ENCODE data around the gene PNPLA1. TPM values are rescaled to one million over a fixed set of nuclear protein-coding genes. Genes with fewer than 3 reads are reported as not detected.

Gene PNPLA1
- total RNA-seq, 1 donor from 2014 or later: not detected

GRCh38 chr6:36290668-36291620 is 21.1 kb downstream of the PNPLA1 start:
- no peak for TF ChIP-seq EZH2 (IDR thresholded peaks at IDR 0.05)
- TF ChIP-seq CTCF (IDR thresholded peaks at IDR 0.05): no peak
- TF ChIP-seq EZH2phosphoT487 (IDR thresholded peaks at IDR 0.05): no peak
- no peak overlapping the region for H3K4me3 Mint-ChIP-seq
- Histone ChIP-seq H3K4me3 (no peak overlapping the region), H3K9ac (no peak overlapping the region), H3K27me3 (peaks cover 13% of the 10 kb centered on the region), H3K9me3 (ENCODE audit: low read depth) (no peaks in the 10 kb centered on the region), H3K27ac (no peak overlapping the region), H3K36me3 (no peaks in the 10 kb centered on the region), H3K79me2 (ENCODE audit: low read depth) (no peaks in the 10 kb centered on the region), H4K20me1 (ENCODE audit: low read depth) (no peaks in the 10 kb centered on the region), H3K4me1 (no peaks in the 10 kb centered on the region), H3F3A (ENCODE audit: low read depth) (no peaks in the 10 kb centered on the region), H3K4me2 (no peak overlapping the region), H2AFZ (replicated peaks) (no peak overlapping the region)
- H3K4me1 Mint-ChIP-seq: peaks cover under 1% of the 10 kb centered on the region
- no peaks in the 10 kb centered on the region for H3K36me3 Mint-ChIP-seq
- H3K9me3 Mint-ChIP-seq: no peaks in the 10 kb centered on the region
- no peak overlapping the region for H3K27ac Mint-ChIP-seq
- no peak for DNase-seq (ENCODE audit: low spot score)
- H3K27me3 Mint-ChIP-seq (ENCODE audit: insufficient read depth, low read depth): no peaks in the 10 kb centered on the region

- TF ChIP-seq EZH2phosphoT487 (IDR thresholded peaks at IDR 0.05) (no peak), CTCF (IDR thresholded peaks at IDR 0.05) (no peak), EZH2 (IDR thresholded peaks at IDR 0.05) (no peak)
- no peaks in the 10 kb centered on the region for H3K36me3 Mint-ChIP-seq
- DNase-seq (ENCODE audit: low spot score): no peak
- Histone ChIP-seq H3K36me3 (no peaks in the 10 kb centered on the region), H3F3A (ENCODE audit: low read depth) (no peaks in the 10 kb centered on the region), H3K79me2 (ENCODE audit: low read depth) (no peaks in the 10 kb centered on the region), H3K4me2 (no peak overlapping the region), H3K9me3 (ENCODE audit: low read depth) (no peaks in the 10 kb centered on the region), H3K4me3 (no peak overlapping the region), H3K9ac (no peak overlapping the region), H2AFZ (replicated peaks) (no peak overlapping the region), H4K20me1 (ENCODE audit: low read depth) (no peaks in the 10 kb centered on the region), H3K4me1 (no peaks in the 10 kb centered on the region), H3K27ac (no peak overlapping the region), H3K27me3 (peaks cover 2% of the 10 kb centered on the region)
- no peaks in the 10 kb centered on the region for H3K27me3 Mint-ChIP-seq (ENCODE audit: insufficient read depth, low read depth)
- peak overlapping the region; percentile 82 for H3K27ac Mint-ChIP-seq
- no peaks in the 10 kb centered on the region for H3K4me1 Mint-ChIP-seq
- no peaks in the 10 kb centered on the region for H3K9me3 Mint-ChIP-seq
- peak overlapping the region; percentile 33 for H3K4me3 Mint-ChIP-seq
These were observed 22.3 kb downstream of the PNPLA1 start for GRCh38 chr6:36292170-36292569.

- Mint-ChIP-seq H3K36me3 (no peaks in the 10 kb centered on the region), H3K4me3 (no peak overlapping the region), H3K27me3 (ENCODE audit: insufficient read depth, low read depth) (no peaks in the 10 kb centered on the region), H3K27ac (no peak overlapping the region), H3K4me1 (no peaks in the 10 kb centered on the region), H3K9me3 (no peaks in the 10 kb centered on the region)
- no peak for TF ChIP-seq EZH2 (IDR thresholded peaks at IDR 0.05)
- no peak for TF ChIP-seq CTCF (IDR thresholded peaks at IDR 0.05)
- no peak for TF ChIP-seq EZH2phosphoT487 (IDR thresholded peaks at IDR 0.05)
- Histone ChIP-seq H3K9ac (no peak overlapping the region), H3K4me2 (no peak overlapping the region), H3K9me3 (ENCODE audit: low read depth) (no peaks in the 10 kb centered on the region), H3K4me3 (no peak overlapping the region), H3K27me3 (no peaks in the 10 kb centered on the region), H2AFZ (replicated peaks) (no peak overlapping the region), H4K20me1 (ENCODE audit: low read depth) (no peaks in the 10 kb centered on the region), H3K4me1 (no peaks in the 10 kb centered on the region), H3F3A (ENCODE audit: low read depth) (no peaks in the 10 kb centered on the region), H3K27ac (no peak overlapping the region), H3K79me2 (ENCODE audit: low read depth) (no peaks in the 10 kb centered on the region), H3K36me3 (no peaks in the 10 kb centered on the region)
- DNase-seq (ENCODE audit: low spot score): no peak
These were observed 26.4 kb downstream of the PNPLA1 start for GRCh38 chr6:36296240-36296639.

Data from neural progenitor cell (in vitro differentiated cells).